ENCODE measurements around the gene MYOM3.

Gene MYOM3

GRCh38 chr1:24117132-24117531 is 5.2 kb upstream of the MYOM3 start:
- no peak overlapping the region for H3K4me3 ChIP-seq (ENCODE audit: low read depth, low read length)
- TF ChIP-seq CTCF (conservative IDR thresholded peaks at IDR 0.05; ENCODE audit: low read depth, low read length): no peak
- no peak for DNase-seq (ENCODE audit: low read depth)

- no peak for TF ChIP-seq CTCF (conservative IDR thresholded peaks at IDR 0.05; ENCODE audit: low read depth, low read length)
- H3K4me3 ChIP-seq (ENCODE audit: low read depth, low read length): no peak overlapping the region
- DNase-seq (ENCODE audit: low read depth): no peak
Measured at GRCh38 chr1:24114753-24115152, 2.8 kb upstream of the MYOM3 start.

GRCh38 chr1:24113641-24114033 is 1.7 kb upstream of the MYOM3 start:
- no peak for TF ChIP-seq CTCF (conservative IDR thresholded peaks at IDR 0.05; ENCODE audit: low read depth, low read length)
- no peak for DNase-seq (ENCODE audit: low read depth)
- H3K4me3 ChIP-seq (ENCODE audit: low read depth, low read length): no peak overlapping the region

- TF ChIP-seq CTCF (conservative IDR thresholded peaks at IDR 0.05; ENCODE audit: low read depth, low read length): no peak
- H3K4me3 ChIP-seq (ENCODE audit: low read depth, low read length): no peak overlapping the region
- DNase-seq (ENCODE audit: low read depth): no peak
Measured at GRCh38 chr1:24111262-24111995, 506 bp downstream of the MYOM3 start.

GRCh38 chr1:24110642-24111261 is 1.2 kb downstream of the MYOM3 start:
- no peak for DNase-seq (ENCODE audit: low read depth)
- H3K4me3 ChIP-seq (ENCODE audit: low read depth, low read length): no peak overlapping the region
- no peak for TF ChIP-seq CTCF (conservative IDR thresholded peaks at IDR 0.05; ENCODE audit: low read depth, low read length)

GRCh38 chr1:24109686-24110475 is 2.1 kb downstream of the MYOM3 start:
- H3K4me3 ChIP-seq (ENCODE audit: low read depth, low read length): no peak overlapping the region
- no peak for DNase-seq (ENCODE audit: low read depth)
- TF ChIP-seq CTCF (conservative IDR thresholded peaks at IDR 0.05; ENCODE audit: low read depth, low read length): no peak
